ENCODE data around the gene CRYZL1.
"Not testable (repeated sequence)": the region's sequence is repeated elsewhere in the genome, so short reads cannot be mapped to it uniquely, and the experiment has no call there.

CRYZL1 gene

GRCh38 chr21:33660406-33660805 is 18.9 kb upstream of the CRYZL1 start:
- no peak for DNase-seq

GRCh38 chr21:33659568-33659949 is 18.0 kb upstream of the CRYZL1 start:
- no peak for DNase-seq

GRCh38 chr21:33658919-33659567 is 17.5 kb upstream of the CRYZL1 start:
- DNase-seq, result no peak

GRCh38 chr21:33657124-33657820 is 15.7 kb upstream of the CRYZL1 start:
- DNase-seq, result no peak

GRCh38 chr21:33655588-33656221 is 14.2 kb upstream of the CRYZL1 start:
- DNase-seq, result no peak

GRCh38 chr21:33654412-33654811 is 12.9 kb upstream of the CRYZL1 start:
- DNase-seq, result no peak

- DNase-seq, result no peak
These were observed 10.6 kb upstream of the CRYZL1 start for GRCh38 chr21:33651965-33652680.

- no peak for DNase-seq
These were observed 9.5 kb upstream of the CRYZL1 start for GRCh38 chr21:33650929-33651509.

GRCh38 chr21:33650230-33650629 is 8.7 kb upstream of the CRYZL1 start:
- DNase-seq, result no peak

GRCh38 chr21:33648555-33648954 is 7.0 kb upstream of the CRYZL1 start:
- no peak for DNase-seq

GRCh38 chr21:33647587-33647986 is 6.0 kb upstream of the CRYZL1 start:
- no peak for DNase-seq

GRCh38 chr21:33645730-33646129 is 4.2 kb upstream of the CRYZL1 start:
- DNase-seq, result no peak

- no peak for DNase-seq
These were observed 3.0 kb upstream of the CRYZL1 start for GRCh38 chr21:33644383-33645074.

GRCh38 chr21:33643658-33644311 is 2.2 kb upstream of the CRYZL1 start:
- DNase-seq, result no peak

- DNase-seq, result peak; percentile 1
These were observed 1.5 kb upstream of the CRYZL1 start for GRCh38 chr21:33642896-33643657.

GRCh38 chr21:33642027-33642895 is 720 bp upstream of the CRYZL1 start, which contains the start of gene ITSN1:
Gene ITSN1 (plus strand): TSS chr21:33642501. CDS start chr21:33718829, 76,328 bp downstream.
- DNase-seq, result peak; percentile 99

- DNase-seq, result no peak
These were observed 717 bp downstream of the CRYZL1 start for GRCh38 chr21:33640697-33641351.

GRCh38 chr21:33634254-33634653 is 7.3 kb downstream of the CRYZL1 start:
- no peak for DNase-seq

GRCh38 chr21:33626151-33626550 is 15.4 kb downstream of the CRYZL1 start:
- DNase-seq, result not testable (repeated sequence)
